TTC549 (cell line): ENCODE results near the gene PDGFD.

Experiments
- FAIRE-seq: peaks from 2 replicates; lab custom pipeline; 2012; peaks lifted over from hg19 to GRCh38; lab: Jason Lieb, UNC

The PDGFD gene

DNA sequence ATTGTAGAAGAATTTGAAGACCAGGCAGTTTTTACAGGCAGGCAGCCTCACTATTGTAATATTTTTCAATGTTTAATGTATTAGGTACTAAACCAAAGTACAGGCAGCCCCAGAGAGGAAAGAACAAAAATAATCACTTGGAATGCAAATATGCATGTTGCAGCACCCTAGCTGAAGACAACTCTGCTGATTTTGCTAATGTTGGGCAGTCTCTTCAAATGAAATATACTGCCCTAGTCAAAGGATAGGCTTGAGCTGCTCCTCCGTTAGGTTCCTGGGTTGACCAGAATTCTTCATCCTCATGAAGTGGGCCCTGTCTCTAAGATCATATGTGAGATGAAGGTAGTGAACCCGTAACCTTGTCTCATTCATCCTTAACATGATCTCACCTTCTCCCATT is 280.7 kb downstream of the PDGFD start:
- no peak for FAIRE-seq

DNA sequence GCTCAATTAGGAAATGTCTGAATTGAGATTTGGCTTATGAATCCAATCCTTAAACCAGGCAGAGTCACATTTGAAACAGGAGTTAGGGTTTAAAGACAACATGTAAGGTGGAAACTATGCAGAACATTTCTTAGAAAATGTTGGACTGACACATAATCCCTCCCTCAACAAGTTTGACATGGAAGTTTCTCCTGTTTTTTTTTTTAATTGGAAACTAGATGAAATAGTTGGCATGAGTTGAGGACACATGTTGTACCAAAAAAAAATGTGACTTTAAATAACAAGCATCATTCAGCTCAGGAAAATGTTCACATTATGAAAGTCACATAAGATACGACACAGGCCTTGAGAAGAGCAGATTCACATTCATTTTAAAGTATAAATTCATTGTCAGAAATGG is 282.4 kb downstream of the PDGFD start:
- no peak for FAIRE-seq

DNA sequence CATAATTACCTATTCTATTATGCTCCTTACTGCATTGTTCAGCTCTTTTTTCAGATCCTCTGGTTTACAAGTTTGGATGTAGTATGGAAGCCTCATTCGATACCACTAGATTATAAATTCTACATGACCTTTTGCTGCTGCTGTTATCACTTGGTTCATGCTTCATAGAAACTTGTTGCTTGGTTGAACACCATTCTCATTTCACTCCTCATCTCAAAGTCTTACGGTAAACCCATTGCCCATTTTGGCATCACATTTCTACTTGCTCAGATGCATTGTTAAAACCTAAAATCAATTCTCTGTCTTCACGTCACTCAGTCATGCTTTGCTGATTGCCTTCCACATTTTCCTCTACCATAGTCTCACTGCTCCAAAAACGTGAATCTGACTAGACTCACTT is 283.0 kb downstream of the PDGFD start:
- FAIRE-seq = no peak

GRCh38 chr11:103878646-103879045 is 285.3 kb downstream of the PDGFD start:
- no peak for FAIRE-seq

GRCh38 chr11:103877221-103877620 is 286.7 kb downstream of the PDGFD start:
- FAIRE-seq = no peak

GRCh38 chr11:103875855-103876510 is 288.0 kb downstream of the PDGFD start:
- no peak for FAIRE-seq

GRCh38 chr11:103872748-103873147 is 291.2 kb downstream of the PDGFD start:
- FAIRE-seq = no peak

DNA sequence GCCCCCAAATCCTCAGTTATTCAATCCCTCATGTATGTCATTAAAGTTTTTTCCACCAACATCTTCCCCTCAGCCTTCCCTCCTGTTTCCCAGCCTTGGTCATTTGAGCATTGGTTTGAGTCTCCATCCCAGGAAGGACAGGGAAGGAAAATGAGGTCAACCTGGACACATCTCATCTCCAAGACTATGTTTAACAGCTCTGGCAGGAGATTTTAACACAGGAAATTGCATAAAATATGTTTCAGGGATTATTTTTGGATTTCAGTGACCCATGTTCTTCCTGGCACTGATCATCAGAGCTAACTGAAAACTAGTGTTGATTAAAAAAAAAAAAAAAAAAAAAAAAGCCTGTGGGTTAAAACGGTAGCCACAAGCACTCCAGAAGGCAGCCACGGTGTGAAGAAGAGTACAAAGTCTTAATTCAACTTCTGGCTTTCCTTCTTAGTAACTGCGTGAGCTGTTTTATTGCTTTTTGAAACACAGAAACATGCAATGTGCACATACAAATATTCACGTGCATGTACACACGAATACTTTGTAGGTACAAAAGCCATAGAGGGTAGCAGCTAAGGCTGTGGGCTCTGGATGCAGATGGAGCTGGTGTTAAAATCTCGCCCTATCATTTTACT is 291.9 kb downstream of the PDGFD start:
- FAIRE-seq = no peak

DNA sequence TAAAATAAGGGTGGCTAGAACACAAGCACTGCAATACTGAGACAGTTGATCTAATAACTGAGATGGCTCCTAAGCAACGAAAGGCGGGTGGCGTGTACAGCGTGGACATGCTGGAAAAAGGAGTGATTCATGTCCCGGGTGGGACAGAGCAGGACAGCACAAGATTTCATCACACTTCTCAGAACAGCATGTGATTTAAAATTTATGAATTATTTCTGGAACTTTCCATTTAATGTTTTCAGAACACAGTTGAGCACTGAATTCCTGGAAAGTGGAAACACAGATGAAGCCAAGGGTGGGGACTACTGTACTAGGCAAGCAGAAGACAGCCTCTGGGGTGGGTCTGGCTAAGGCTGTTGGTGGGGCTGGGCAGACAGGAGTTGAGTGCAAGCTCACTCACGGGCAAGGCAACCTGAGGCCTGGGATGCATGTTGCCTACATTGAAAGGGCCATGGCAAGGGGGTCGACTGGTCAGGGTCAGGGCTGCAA is 293.1 kb downstream of the PDGFD start:
- no peak for FAIRE-seq

DNA sequence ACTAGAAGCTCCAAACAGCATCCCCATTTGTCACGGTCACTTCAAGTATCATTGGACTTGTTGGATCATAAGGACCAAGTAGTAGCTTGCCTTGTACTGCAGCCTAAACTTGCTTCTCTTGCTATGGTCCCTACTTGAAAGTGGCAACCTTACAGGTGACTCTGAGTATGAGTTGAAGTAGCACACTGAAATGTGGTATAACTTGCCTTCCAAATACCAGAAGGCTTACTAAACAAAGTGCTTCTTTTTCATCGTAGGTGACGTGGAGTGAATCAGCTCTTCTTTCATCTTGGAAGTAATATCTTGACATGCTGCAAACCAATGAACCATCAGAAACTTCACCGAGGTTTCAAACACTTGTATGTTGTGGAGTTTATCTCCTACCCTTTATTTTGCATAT is 296.5 kb downstream of the PDGFD start:
- FAIRE-seq = no peak

- no peak for FAIRE-seq
Measured at GRCh38 chr11:103863497-103863896, 300.4 kb downstream of the PDGFD start.

GRCh38 chr11:103862802-103863174 is 301.2 kb downstream of the PDGFD start:
- FAIRE-seq = no peak

DNA sequence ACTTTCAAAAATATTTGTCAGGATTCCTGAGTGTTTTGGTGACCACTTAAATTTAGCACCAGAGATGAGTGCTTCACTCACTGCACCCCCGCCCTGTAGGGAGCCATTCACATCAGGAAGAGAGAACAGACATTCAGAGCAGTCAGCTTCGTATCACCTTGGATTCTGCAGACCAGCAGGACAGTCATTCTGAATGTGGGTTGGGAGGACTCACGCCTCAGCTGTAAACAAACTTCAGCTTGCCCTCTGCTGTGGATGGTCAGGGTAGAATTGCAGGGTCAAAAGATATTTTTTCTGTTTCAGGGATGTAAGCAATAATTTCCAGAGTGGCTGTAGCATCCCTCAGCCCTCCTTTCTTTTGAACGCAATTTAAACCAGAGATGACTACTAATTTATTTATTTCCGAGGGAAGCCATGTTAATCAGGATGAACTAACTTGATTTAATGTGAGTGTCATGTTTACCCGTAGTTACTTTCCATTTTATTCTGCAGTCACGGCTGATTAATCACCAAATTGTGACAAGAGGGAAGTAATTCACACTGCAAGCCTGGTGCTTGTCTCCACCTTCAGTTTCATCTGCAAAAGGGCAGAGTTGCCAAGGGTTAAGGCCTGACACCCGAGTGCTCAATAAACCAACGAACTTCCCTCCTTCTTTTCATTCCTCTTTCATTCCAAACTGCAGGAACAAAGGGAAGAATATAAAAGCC is 301.7 kb downstream of the PDGFD start:
- no peak for FAIRE-seq
